ENCODE measurements around the gene MAGEB3. TPM values are rescaled to one million over a fixed set of nuclear protein-coding genes. Genes with fewer than 3 reads are reported as not detected.

MAGEB3 gene
- total RNA-seq, 1 donor from 2014 or later: not detected

- no peaks in the 10 kb centered on the region for H3K9me3 Mint-ChIP-seq (ENCODE audit: unreplicated experiment)
- no peak overlapping the region for H3K4me3 Mint-ChIP-seq (ENCODE audit: unreplicated experiment)
- no peak for TF ChIP-seq CTCF (IDR thresholded peaks at IDR 0.05; ENCODE audit: partially characterized antibody, unreplicated experiment)
- H3K27me3 Mint-ChIP-seq (ENCODE audit: unreplicated experiment): no peaks in the 10 kb centered on the region
- H3K27ac Mint-ChIP-seq (ENCODE audit: unreplicated experiment): no peak overlapping the region
- no peaks in the 10 kb centered on the region for H3K4me1 Mint-ChIP-seq (ENCODE audit: low read depth, unreplicated experiment)
- no peak for DNase-seq
- H3K36me3 Mint-ChIP-seq (ENCODE audit: unreplicated experiment): no peaks in the 10 kb centered on the region
Observed at GRCh38 chrX:30270639-30271038, 40.2 kb downstream of the MAGEB3 start.

GRCh38 chrX:30275498-30275897, 45.0 kb downstream of the MAGEB3 start:
- H3K9me3 Mint-ChIP-seq (ENCODE audit: unreplicated experiment): no peaks in the 10 kb centered on the region
- H3K4me3 Mint-ChIP-seq (ENCODE audit: unreplicated experiment): no peak overlapping the region
- DNase-seq: no peak
- no peaks in the 10 kb centered on the region for H3K36me3 Mint-ChIP-seq (ENCODE audit: unreplicated experiment)
- TF ChIP-seq CTCF (IDR thresholded peaks at IDR 0.05; ENCODE audit: partially characterized antibody, unreplicated experiment): no peak
- no peak overlapping the region for H3K27ac Mint-ChIP-seq (ENCODE audit: unreplicated experiment)
- H3K4me1 Mint-ChIP-seq (ENCODE audit: low read depth, unreplicated experiment): no peaks in the 10 kb centered on the region
- H3K27me3 Mint-ChIP-seq (ENCODE audit: unreplicated experiment): no peaks in the 10 kb centered on the region

- no peaks in the 10 kb centered on the region for H3K9me3 Mint-ChIP-seq (ENCODE audit: unreplicated experiment)
- no peak overlapping the region for H3K4me3 Mint-ChIP-seq (ENCODE audit: unreplicated experiment)
- DNase-seq: no peak
- no peak overlapping the region for H3K27ac Mint-ChIP-seq (ENCODE audit: unreplicated experiment)
- H3K36me3 Mint-ChIP-seq (ENCODE audit: unreplicated experiment): no peaks in the 10 kb centered on the region
- H3K27me3 Mint-ChIP-seq (ENCODE audit: unreplicated experiment): no peaks in the 10 kb centered on the region
- no peak for TF ChIP-seq CTCF (IDR thresholded peaks at IDR 0.05; ENCODE audit: partially characterized antibody, unreplicated experiment)
- no peaks in the 10 kb centered on the region for H3K4me1 Mint-ChIP-seq (ENCODE audit: low read depth, unreplicated experiment)
Observed at GRCh38 chrX:30278365-30278764, 47.9 kb downstream of the MAGEB3 start.

- Mint-ChIP-seq H3K4me1 (ENCODE audit: low read depth, unreplicated experiment) (no peaks in the 10 kb centered on the region), H3K27me3 (ENCODE audit: unreplicated experiment) (no peaks in the 10 kb centered on the region), H3K36me3 (ENCODE audit: unreplicated experiment) (no peaks in the 10 kb centered on the region), H3K9me3 (ENCODE audit: unreplicated experiment) (no peaks in the 10 kb centered on the region), H3K27ac (ENCODE audit: unreplicated experiment) (no peak overlapping the region), H3K4me3 (ENCODE audit: unreplicated experiment) (no peak overlapping the region)
- no peak for TF ChIP-seq CTCF (IDR thresholded peaks at IDR 0.05; ENCODE audit: partially characterized antibody, unreplicated experiment)
- no peak for DNase-seq
Observed at GRCh38 chrX:30280428-30280827, 50.0 kb downstream of the MAGEB3 start.

GRCh38 chrX:30282527-30282926, 52.1 kb downstream of the MAGEB3 start:
- no peak overlapping the region for H3K4me3 Mint-ChIP-seq (ENCODE audit: unreplicated experiment)
- no peak for DNase-seq
- no peak overlapping the region for H3K27ac Mint-ChIP-seq (ENCODE audit: unreplicated experiment)
- H3K36me3 Mint-ChIP-seq (ENCODE audit: unreplicated experiment): no peaks in the 10 kb centered on the region
- no peaks in the 10 kb centered on the region for H3K4me1 Mint-ChIP-seq (ENCODE audit: low read depth, unreplicated experiment)
- H3K9me3 Mint-ChIP-seq (ENCODE audit: unreplicated experiment): no peaks in the 10 kb centered on the region
- no peak for TF ChIP-seq CTCF (IDR thresholded peaks at IDR 0.05; ENCODE audit: partially characterized antibody, unreplicated experiment)
- no peaks in the 10 kb centered on the region for H3K27me3 Mint-ChIP-seq (ENCODE audit: unreplicated experiment)
